Natural killer cell (primary cell): ENCODE measurements around the gene ATP5F1C. TPM values are rescaled to one million over a fixed set of nuclear protein-coding genes. Genes with fewer than 3 reads are reported as not detected.
A peak's percentile ranks its signal among the peaks of the same experiment; 100 is the strongest.

Experiments used
- ATAC-seq, 3 donors: fragments of 150-1000 bp in 2 of 3; fragments of 200-7000 bp in 1 of 3; cut with Tn5 transposase; 1 replicate in 1 of 3; 2 replicates in 2 of 3; pipeline ENCODE4 v1.10.0; 2021; ENCODE audit warnings: mild to moderate bottlenecking in 2 of 3, moderate library complexity in 2 of 3
- DNase-seq, 2 donors: peaks; one replicate each; pipeline versions ENCODE4 v3.0.0 to v3.0.0-alpha.2; 2013 to 2021; ENCODE audit warnings: mixed read lengths in 1 of 2
- H3K27ac ChIP-seq: one replicate; pipeline ENCODE4 v1.5.1; 2013; ENCODE audit warnings: mild to moderate bottlenecking, low read length
- H3K27me3 ChIP-seq: one replicate; pipeline ENCODE4 v1.6.1; 2013; ENCODE audit warnings: low read length; ENCODE audit not compliant: control insufficient read depth, insufficient read depth
- H3K36me3 ChIP-seq: one replicate; pipeline ENCODE4 v1.6.1; 2013; ENCODE audit warnings: low read length; ENCODE audit not compliant: control insufficient read depth, insufficient read depth
- H3K4me1 ChIP-seq: one replicate; pipeline ENCODE4 v1.6.1; 2013; ENCODE audit warnings: low read length; ENCODE audit not compliant: control insufficient read depth, insufficient read depth
- H3K4me3 ChIP-seq: one replicate; pipeline ENCODE4 v1.5.1; 2013; ENCODE audit warnings: low read length
- H3K9me3 ChIP-seq: one replicate; pipeline ENCODE4 v1.6.1; 2013; ENCODE audit warnings: low read length; ENCODE audit not compliant: control insufficient read depth, insufficient read depth
- H3K27ac Mint-ChIP-seq, 2 donors: one replicate each; pipeline ENCODE4 v1.8.0; 2022; ENCODE audit warnings: mild to moderate bottlenecking in 2 of 2, mixed read lengths in 2 of 2, moderate library complexity in 1 of 2
- H3K27me3 Mint-ChIP-seq, 2 donors: one replicate each; pipeline ENCODE4 v1.8.0; 2022; ENCODE audit warnings: low read depth in 2 of 2, mixed read lengths in 2 of 2
- H3K36me3 Mint-ChIP-seq: one replicate; pipeline ENCODE4 v1.8.0; 2022; ENCODE audit warnings: mixed read lengths
- H3K4me1 Mint-ChIP-seq, 2 donors: one replicate each; pipeline ENCODE4 v1.8.0; 2022; ENCODE audit warnings: mixed read lengths in 2 of 2
- H3K4me3 Mint-ChIP-seq: one replicate; pipeline ENCODE4 v1.8.0; 2022; ENCODE audit warnings: mild to moderate bottlenecking, moderate library complexity, mixed read lengths
- H3K9me3 Mint-ChIP-seq, 2 donors: one replicate each; pipeline ENCODE4 v1.8.0; 2022; ENCODE audit warnings: mixed read lengths in 2 of 2
- CTCF ChIP-seq: fragments of 200-600 bp; IDR thresholded peaks from one replicate; pipeline ENCODE4 v1.8.0; 2022; ENCODE audit warnings: antibody characterized with exemption
- WGBS: methylation state at CpG from one replicate; pipeline ENCODE4 v1.1.7; 2013; ENCODE audit warnings: missing lambda C conversion rate; ENCODE audit not compliant: insufficient coverage; 5-methylcytosine and 5-hydroxymethylcytosine counted together
- intact Hi-C: fragments of 100-400 bp; cut with micrococcal nuclease; formaldehyde crosslinking; loops from one replicate; pipeline ENCODE4 v1.14.2; 2022
- total RNA-seq, 4 donors: library from RNA; stranded (reverse); fragments of 120-200 nt in 1 of 4; gene quantifications; one replicate each; pipeline versions ENCODE4 v1.2.3 to v1.2.4, GENCODE V29; 2013 to 2022

Gene ATP5F1C
- total RNA-seq, 3 donors from 2014 or later (not counting 1 experiment from before 2014, with no cell fraction given): 127 to 145 (median 135) TPM

GRCh38 chr10:7853226-7853842, 65.4 kb downstream of the ATP5F1C start:
- H3K4me3 Mint-ChIP-seq: no peak overlapping the region
- DNase-seq (no peak), ATAC-seq (no peak)
- peaks cover 36 to 41% of the 10 kb centered on the region in 2 donors for H3K4me1 Mint-ChIP-seq
- H3K27ac Mint-ChIP-seq: no peak overlapping the region
- Histone ChIP-seq H3K4me3 (no peak overlapping the region), H3K27ac (no peak overlapping the region), H3K36me3 (no peaks in the 10 kb centered on the region), H3K27me3 (no peaks in the 10 kb centered on the region), H3K4me1 (no peaks in the 10 kb centered on the region), H3K9me3 (no peaks in the 10 kb centered on the region)
- no peak for TF ChIP-seq CTCF
- intact Hi-C loops: no loop called here
- H3K36me3 Mint-ChIP-seq: no peaks in the 10 kb centered on the region
- no peaks in the 10 kb centered on the region for H3K27me3 Mint-ChIP-seq
- H3K9me3 Mint-ChIP-seq: no peaks in the 10 kb centered on the region
- 91% methylated on average over 4 of the region's 4 CpGs for WGBS

GRCh38 chr10:7853890-7854289, 65.9 kb downstream of the ATP5F1C start:
- Mint-ChIP-seq H3K9me3 (no peaks in the 10 kb centered on the region), H3K4me1 (peaks cover 33 to 42% of the 10 kb centered on the region in 2 donors), H3K27ac (no peak overlapping the region), H3K4me3 (no peak overlapping the region), H3K36me3 (no peaks in the 10 kb centered on the region), H3K27me3 (no peaks in the 10 kb centered on the region)
- Histone ChIP-seq H3K36me3 (no peaks in the 10 kb centered on the region), H3K9me3 (no peaks in the 10 kb centered on the region), H3K27ac (no peak overlapping the region), H3K4me3 (no peak overlapping the region), H3K4me1 (no peaks in the 10 kb centered on the region), H3K27me3 (no peaks in the 10 kb centered on the region)
- ATAC-seq (no peak), DNase-seq (no peak)
- TF ChIP-seq CTCF: no peak
- WGBS: 100% methylated on average over 1 of the region's 3 CpGs
- intact Hi-C loops: no loop called here

- no peak for TF ChIP-seq CTCF
- Histone ChIP-seq H3K36me3 (no peaks in the 10 kb centered on the region), H3K27me3 (no peaks in the 10 kb centered on the region), H3K4me3 (no peak overlapping the region), H3K4me1 (no peaks in the 10 kb centered on the region), H3K9me3 (no peaks in the 10 kb centered on the region), H3K27ac (no peak overlapping the region)
- H3K9me3 Mint-ChIP-seq: no peaks in the 10 kb centered on the region
- H3K36me3 Mint-ChIP-seq: no peaks in the 10 kb centered on the region
- ATAC-seq: no peak
- DNase-seq: no peak
- intact Hi-C loops: no loop called here
- 98% methylated on average over 4 of the region's 4 CpGs for WGBS
- H3K27me3 Mint-ChIP-seq: no peaks in the 10 kb centered on the region
- no peak overlapping the region for H3K27ac Mint-ChIP-seq
- H3K4me1 Mint-ChIP-seq: peaks cover 33 to 42% of the 10 kb centered on the region in 2 donors
- H3K4me3 Mint-ChIP-seq: no peak overlapping the region
Measured at GRCh38 chr10:7855205-7855604, 67.2 kb downstream of the ATP5F1C start.

GRCh38 chr10:7856678-7857077, 68.7 kb downstream of the ATP5F1C start:
- ATAC-seq: no peak
- no peak for DNase-seq
- H3K36me3 ChIP-seq: no peaks in the 10 kb centered on the region
- H3K4me1 ChIP-seq: no peaks in the 10 kb centered on the region
- no peak overlapping the region for H3K27ac ChIP-seq
- no peaks in the 10 kb centered on the region for H3K27me3 ChIP-seq
- 38% methylated on average over 3 of the region's 4 CpGs for WGBS
- TF ChIP-seq CTCF: no peak
- H3K36me3 Mint-ChIP-seq: peaks cover 4% of the 10 kb centered on the region
- no peaks in the 10 kb centered on the region for H3K9me3 ChIP-seq
- H3K4me3 Mint-ChIP-seq: no peak overlapping the region
- peaks cover 33 to 42% of the 10 kb centered on the region in 2 donors for H3K4me1 Mint-ChIP-seq
- no peak overlapping the region for H3K4me3 ChIP-seq
- peaks cover 0 to 3% of the 10 kb centered on the region in 2 donors for H3K9me3 Mint-ChIP-seq
- H3K27ac Mint-ChIP-seq: peak overlapping the region in 1 of 2 donors; percentile 54
- no peaks in the 10 kb centered on the region for H3K27me3 Mint-ChIP-seq
- intact Hi-C loops: no loop called here
